BJ (cell line): Measurements from ENCODE around the gene TIMP3. TPM values are rescaled to one million over a fixed set of nuclear protein-coding genes. Genes with fewer than 3 reads are reported as not detected.

Experiments
- CTCF ChIA-PET: fragments of 350-600 bp; formaldehyde crosslinking; extraction: SDS; loops from one replicate; lab custom pipeline; 2021; ENCODE audit warnings: antibody characterized with exemption, inconsistent platforms; lab: Yijun Ruan, JAX
- POLR2A ChIA-PET: fragments of 300-600 bp; sonication (Branson Sonifier 250); formaldehyde crosslinking; extraction: SDS; loops from one replicate; lab custom pipeline; 2021; ENCODE audit warnings: antibody characterized with exemption; lab: Charles Lee
- DNase-seq: peaks from one replicate; pipeline ENCODE4 v3.0.0-alpha.2; 2011; ENCODE audit warnings: low read depth
- H3K27me3 ChIP-seq: 2 replicates; pipeline ENCODE4 v1.6.0; 2011; ENCODE audit warnings: low read length; ENCODE audit not compliant: control insufficient read depth, insufficient read depth
- H3K36me3 ChIP-seq: 2 replicates; pipeline ENCODE4 v1.5.1; 2011; ENCODE audit warnings: low read length; ENCODE audit not compliant: control insufficient read depth, insufficient read depth
- H3K4me3 ChIP-seq: 2 replicates; pipeline ENCODE4 v1.5.1; 2011; ENCODE audit warnings: low read depth, mild to moderate bottlenecking, control low read depth, low read length
- CTCF ChIP-seq: IDR thresholded peaks from 2 replicates; pipeline ENCODE4 v1.5.1; 2011; ENCODE audit warnings: low read depth, mild to moderate bottlenecking, control low read depth, inconsistent platforms, low read length, moderate library complexity; ENCODE audit not compliant: insufficient read depth
- polyA plus RNA-seq: library from polyadenylated mRNA; depleted of rRNA; stranded (reverse); fragments of >200 nt; gene quantifications from 2 replicates; pipeline ENCODE4 v1.2.3, GENCODE V29; 2011

Gene TIMP3
- polyA plus RNA-seq, 1 experiment, result 544 TPM

- ChIA-PET POLR2A (no interaction called here), CTCF (interaction anchor here (1.0 to 1.7 kb wide), 2 partner anchors 10 to 41 kb away, joined by 5 to 6 read pairs; no protein-coding TSS in a partner anchor)
- H3K4me3 ChIP-seq, result no peak overlapping the region
- DNase-seq, result no peak
- TF ChIP-seq CTCF, result no peak
- H3K27me3 ChIP-seq, result no peaks in the 10 kb centered on the region
- peaks cover 15% of the 10 kb centered on the region for H3K36me3 ChIP-seq
Measured at GRCh38 chr22:32843300-32843699, 41.8 kb downstream of the TIMP3 start.

GRCh38 chr22:32844251-32844650 lies 42.7 kb downstream of the TIMP3 start:
- no peak for DNase-seq
- ChIA-PET CTCF (interaction anchor here (1.1 to 1.7 kb wide), 2 partner anchors 9 kb away, joined by 3 to 6 read pairs; no protein-coding TSS in a partner anchor), POLR2A (no interaction called here)
- no peak for TF ChIP-seq CTCF
- H3K4me3 ChIP-seq, result no peak overlapping the region
- H3K27me3 ChIP-seq, result no peaks in the 10 kb centered on the region
- peaks cover 12% of the 10 kb centered on the region for H3K36me3 ChIP-seq

- Histone ChIP-seq H3K27me3 (no peaks in the 10 kb centered on the region), H3K36me3 (peaks cover 24% of the 10 kb centered on the region), H3K4me3 (no peak overlapping the region)
- POLR2A ChIA-PET, result no interaction called here
- TF ChIP-seq CTCF, result no peak
- DNase-seq, result no peak
- CTCF ChIA-PET, result interaction anchor here (0.7 to 1.8 kb wide), 3 partner anchors 9 to 356 kb away, joined by 3 to 6 read pairs (median 3); no protein-coding TSS in a partner anchor
Measured at GRCh38 chr22:32846780-32847491, 45.4 kb downstream of the TIMP3 start.

GRCh38 chr22:32848226-32848625 lies 46.7 kb downstream of the TIMP3 start:
- no peak for TF ChIP-seq CTCF
- ChIA-PET POLR2A (no interaction called here), CTCF (interaction anchor here (1.6 kb wide), 1 partner anchor 10 kb away, joined by 3 read pairs; no protein-coding TSS in a partner anchor)
- Histone ChIP-seq H3K36me3 (peaks cover 30% of the 10 kb centered on the region), H3K27me3 (no peaks in the 10 kb centered on the region), H3K4me3 (no peak overlapping the region)
- no peak for DNase-seq

- H3K36me3 ChIP-seq, result peaks cover 28% of the 10 kb centered on the region
- no peaks in the 10 kb centered on the region for H3K27me3 ChIP-seq
- no peak overlapping the region for H3K4me3 ChIP-seq
- TF ChIP-seq CTCF, result no peak
- CTCF ChIA-PET, result interaction anchor here (1.6 kb wide), 1 partner anchor 11 kb away, joined by 3 read pairs; no protein-coding TSS in a partner anchor
- no peak for DNase-seq
- POLR2A ChIA-PET, result interaction anchor here (0.5 kb wide), 1 partner anchor 18 kb away, joined by 3 read pairs; no protein-coding TSS in a partner anchor
Measured at GRCh38 chr22:32849501-32849900, 48.0 kb downstream of the TIMP3 start.
